ENCODE data around the gene MEN1.
"Not testable (repeated sequence)": the region's sequence is repeated elsewhere in the genome, so short reads cannot be mapped to it uniquely, and the experiment has no call there.

Gene MEN1

DNA sequence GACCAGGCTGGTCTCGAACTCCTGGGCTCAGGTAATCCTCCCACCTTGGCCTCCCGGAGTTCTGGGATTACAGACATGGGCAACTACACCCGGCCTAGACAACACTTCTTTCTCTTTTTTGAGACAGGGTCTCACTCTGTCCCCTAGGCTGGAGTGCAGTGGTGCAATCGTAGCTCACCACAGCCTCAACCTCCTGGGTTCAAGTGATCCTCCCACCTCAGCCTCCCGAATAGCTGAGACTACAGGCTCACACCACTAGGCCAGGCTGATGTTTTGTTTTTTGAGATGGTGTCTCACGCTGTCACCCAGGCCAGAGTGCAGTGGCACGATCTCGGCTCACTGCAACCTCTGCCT is 35.4 kb upstream of the MEN1 start:
- not testable (repeated sequence) for DNase-seq (ENCODE audit: low read depth in 3 of 3)

- no peak for DNase-seq (ENCODE audit: low read depth in 3 of 3)
Measured at GRCh38 chr11:64845129-64845775, 34.9 kb upstream of the MEN1 start.

DNA sequence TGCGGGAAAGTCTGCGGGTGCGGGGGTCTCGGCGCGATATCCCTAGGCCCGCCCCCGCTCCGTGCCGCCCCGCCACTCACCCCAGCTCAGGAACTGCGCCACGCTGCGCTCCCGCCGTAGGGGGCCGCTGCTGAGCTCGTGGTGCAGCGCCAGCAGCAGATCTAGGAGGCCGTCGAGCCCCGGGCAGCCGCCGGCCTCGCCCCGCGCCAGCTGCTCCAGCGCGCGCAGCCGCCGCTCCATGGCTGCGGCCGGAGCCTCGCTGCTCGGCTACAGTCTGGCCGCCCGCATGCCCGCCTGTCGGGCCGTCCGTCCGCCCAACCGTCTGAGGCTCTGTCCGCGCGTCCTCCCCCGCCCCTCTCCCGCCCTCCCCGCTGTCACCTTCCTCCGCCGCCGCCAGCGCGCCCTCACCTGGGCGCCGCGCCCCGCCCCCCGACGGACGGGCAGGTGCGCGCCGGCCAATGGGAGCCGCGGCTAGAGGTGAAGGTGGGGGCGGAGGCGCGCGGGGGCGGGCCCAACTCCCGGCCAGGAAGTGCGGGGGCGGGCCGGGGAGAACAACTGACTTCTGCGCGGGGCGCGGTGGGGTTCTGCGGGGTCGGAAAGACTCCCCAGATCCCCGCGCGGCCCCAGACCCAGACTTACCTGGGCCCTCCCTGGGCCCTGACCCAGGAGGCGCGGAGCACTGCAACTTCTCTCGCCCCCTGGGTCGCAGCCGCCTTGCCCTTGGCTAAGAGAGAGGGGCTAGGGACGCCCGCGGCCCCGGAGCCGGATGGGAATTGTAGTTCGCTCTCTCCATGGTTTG is 34.2 kb upstream of the MEN1 start, which contains the start of gene CDC42BPG:
Gene CDC42BPG, minus strand, starts transcription at position 324 of the 799 bp plus-strand sequence. Its CDS starts 84 bp downstream, at position 240.
- peak in 1 of 3 experiments; percentile 58 for DNase-seq (ENCODE audit: low read depth in 3 of 3)

DNA sequence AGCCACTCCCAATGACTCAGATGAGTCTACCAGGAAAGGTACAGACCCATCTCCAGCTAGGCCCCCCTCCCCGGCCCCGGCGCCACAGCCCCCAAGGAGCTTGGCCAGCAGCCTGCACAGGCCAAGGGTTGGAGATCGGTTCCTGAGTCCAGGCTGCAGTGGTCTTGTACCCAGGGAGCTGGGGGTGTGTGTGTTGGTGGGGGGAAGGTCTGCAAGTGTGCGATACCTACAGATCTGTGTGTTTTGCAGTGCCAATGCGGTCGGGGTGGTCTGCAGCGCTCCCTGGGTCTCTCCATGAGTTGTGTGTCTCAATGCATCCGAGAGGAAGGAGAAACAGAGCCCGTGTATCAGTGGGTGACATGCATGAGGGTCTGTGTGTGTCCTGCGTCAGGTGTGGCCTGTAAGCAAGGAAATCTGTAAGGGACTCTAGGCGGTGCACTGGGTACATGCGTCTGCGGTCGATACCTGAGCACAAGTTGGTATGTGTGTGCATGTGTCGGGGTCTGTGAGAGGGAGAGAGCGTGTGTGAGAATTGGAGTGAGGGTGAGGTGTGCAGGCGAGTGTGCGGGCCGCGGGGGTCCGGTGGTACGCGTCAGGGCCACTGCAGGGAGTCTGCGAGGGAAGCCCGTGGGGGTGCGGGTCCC is 33.5 kb upstream of the MEN1 start:
- no peak for DNase-seq (ENCODE audit: low read depth in 3 of 3)

DNA sequence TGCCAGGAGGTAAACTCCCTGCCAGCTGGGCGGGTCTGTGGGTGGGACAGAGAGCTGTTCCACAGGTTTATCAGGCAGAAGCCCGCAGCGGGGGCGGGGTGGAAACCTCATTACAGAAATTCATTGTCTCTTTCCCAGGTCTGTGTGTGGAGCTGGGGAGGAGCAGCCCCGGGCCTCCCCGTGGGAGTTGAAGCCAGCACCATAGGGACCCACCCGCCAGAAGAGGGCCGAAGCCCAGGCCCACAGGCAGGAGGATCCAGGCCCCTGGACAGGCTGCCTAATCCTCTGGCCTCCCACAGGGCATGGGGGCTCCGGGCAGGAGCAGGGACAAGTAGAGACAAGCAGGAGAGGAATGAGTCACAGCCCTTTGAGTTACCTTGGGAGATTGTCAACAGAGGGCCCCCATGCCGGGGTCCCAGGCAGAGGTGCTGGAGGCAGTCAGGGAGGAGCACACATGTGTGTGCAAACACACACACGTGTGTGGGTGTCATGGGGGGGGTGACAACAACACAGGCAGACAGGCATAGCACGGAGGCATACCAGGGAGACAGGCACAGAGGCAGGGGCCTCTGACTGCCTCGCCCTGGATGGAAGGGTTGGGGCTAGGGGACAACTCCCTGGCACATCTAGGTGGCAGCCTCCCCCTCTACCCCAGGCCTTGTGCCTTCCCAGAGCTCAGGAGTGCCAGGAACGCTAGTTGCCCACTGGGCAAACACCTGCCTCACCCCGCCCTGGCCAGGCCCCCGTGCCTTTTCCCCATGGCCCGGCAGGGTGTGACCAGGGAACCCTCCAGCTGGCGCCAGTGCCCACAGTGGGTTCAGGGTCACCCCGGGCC is 32.7 kb upstream of the MEN1 start:
- DNase-seq (ENCODE audit: low read depth in 3 of 3) = no peak

DNA sequence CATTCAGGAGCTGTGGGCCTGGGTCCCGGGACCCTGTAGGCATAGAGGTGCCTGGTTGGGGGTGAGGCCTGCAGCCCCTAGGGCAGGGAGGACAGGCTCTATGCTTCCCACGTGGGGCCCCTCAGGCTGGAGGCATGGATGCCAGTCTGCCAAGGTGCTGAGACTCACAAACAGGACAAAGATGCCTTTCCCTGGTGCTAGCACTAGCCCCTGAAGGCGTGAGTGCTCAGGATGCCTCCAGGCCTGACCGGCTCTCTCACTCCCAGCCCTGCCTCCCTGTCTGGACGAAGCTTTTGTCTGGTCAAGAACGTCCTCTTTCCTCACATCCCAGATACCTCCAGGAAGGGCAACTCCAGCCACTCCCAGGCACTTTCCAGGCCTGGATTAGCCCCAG is 32.0 kb upstream of the MEN1 start:
- no peak for DNase-seq (ENCODE audit: low read depth in 3 of 3)

DNA sequence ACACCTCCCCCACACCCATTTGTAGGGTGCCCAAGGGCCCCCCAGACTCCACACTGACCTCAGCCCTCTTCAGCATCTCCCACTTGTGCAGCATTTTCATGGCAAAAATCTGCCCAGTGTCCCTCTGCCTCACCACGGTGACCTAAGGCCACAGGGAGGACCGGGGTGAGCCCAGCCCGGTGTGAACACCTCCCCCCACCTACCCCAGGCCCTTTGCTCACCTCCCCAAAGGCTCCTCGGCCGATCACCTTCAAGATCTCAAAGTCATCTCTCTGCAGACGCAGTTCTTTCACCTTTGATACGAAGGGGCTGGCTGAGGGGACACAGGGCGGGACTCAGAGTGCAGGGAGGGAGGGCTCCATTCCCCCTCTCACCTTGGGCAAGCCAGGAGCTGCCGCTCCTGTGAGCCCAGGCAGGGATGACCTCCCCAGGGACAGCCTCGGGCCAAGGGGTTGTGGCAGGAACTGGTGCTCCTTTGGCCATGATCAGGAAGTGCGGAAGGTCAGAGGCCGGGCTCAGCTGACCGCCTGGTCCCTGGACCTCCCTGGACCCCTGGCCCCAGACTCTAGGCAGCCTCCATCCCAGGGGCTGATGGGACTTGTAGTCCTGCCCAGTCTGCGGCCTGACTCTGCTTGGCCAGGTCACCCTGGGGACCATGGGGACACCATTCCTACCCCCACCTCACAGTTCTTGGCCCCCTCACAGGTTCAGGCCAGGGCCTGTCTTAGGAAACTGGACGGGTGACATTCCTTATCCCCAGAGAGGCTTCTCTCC is 31.4 kb upstream of the MEN1 start:
- DNase-seq (ENCODE audit: low read depth in 3 of 3) = no peak

GRCh38 chr11:64839887-64840782 is 29.8 kb upstream of the MEN1 start:
- DNase-seq (ENCODE audit: low read depth in 3 of 3) = no peak

- DNase-seq (ENCODE audit: low read depth in 3 of 3) = no peak
Measured at GRCh38 chr11:64839335-64839734, 29.0 kb upstream of the MEN1 start.

GRCh38 chr11:64838600-64839334 is 28.4 kb upstream of the MEN1 start:
- no peak for DNase-seq (ENCODE audit: low read depth in 3 of 3)

- no peak for DNase-seq (ENCODE audit: low read depth in 3 of 3)
Measured at GRCh38 chr11:64837887-64838351, 27.6 kb upstream of the MEN1 start.

GRCh38 chr11:64836448-64837072 is 26.2 kb upstream of the MEN1 start:
- DNase-seq (ENCODE audit: low read depth in 3 of 3) = no peak

GRCh38 chr11:64835616-64836447 is 25.5 kb upstream of the MEN1 start:
- no peak for DNase-seq (ENCODE audit: low read depth in 3 of 3)

DNA sequence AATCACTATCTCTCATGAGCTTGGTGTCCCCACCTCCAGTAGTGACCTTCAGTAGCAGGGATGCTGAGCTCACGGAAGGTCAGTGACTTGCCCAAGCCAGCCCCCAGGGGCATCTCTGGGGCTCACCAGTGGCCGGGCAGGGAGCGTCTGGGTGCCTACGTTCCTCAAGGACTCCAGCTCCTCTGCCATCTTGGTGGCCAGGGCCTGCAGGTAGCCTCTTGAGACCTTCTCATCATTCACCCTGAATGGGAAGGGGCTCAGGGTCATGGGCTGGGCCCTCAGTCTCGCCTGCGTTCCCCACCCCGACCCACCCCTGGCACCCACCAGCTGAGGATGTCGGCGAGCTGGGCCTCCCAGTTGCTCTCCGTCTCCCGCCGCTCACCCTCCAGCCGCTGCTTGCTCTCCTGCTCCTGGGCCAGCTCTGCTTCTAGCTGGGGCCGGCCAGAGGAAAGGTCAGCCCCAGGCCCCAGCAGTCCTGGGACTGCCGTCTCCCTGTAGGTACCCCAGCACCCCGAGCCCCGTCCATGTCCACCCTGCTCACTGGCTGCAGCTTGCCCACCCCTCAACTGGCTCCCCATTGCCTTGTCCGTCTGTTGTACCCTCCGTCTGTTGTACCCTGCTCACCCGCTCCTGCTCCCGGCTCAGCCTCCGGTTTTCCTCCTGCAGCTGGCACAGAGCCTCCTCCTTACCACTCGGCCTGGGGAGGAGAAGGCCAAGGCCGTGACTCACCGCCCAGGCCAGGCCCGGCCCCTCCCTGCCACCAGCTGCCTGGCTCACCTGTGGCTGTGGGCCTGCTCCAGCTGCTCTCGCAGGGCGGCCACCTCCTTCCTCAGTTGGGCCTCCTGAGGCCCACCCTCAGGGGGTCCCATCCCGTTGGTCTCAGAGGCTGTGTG is 24.6 kb upstream of the MEN1 start:
- no peak for DNase-seq (ENCODE audit: low read depth in 3 of 3)

GRCh38 chr11:64834031-64834722 is 23.8 kb upstream of the MEN1 start:
- DNase-seq (ENCODE audit: low read depth in 3 of 3) = no peak

GRCh38 chr11:64833509-64833908 is 23.2 kb upstream of the MEN1 start:
- DNase-seq (ENCODE audit: low read depth in 3 of 3) = no peak

GRCh38 chr11:64833198-64833502 is 22.8 kb upstream of the MEN1 start:
- DNase-seq (ENCODE audit: low read depth in 3 of 3) = no peak
